Keratinocyte (primary cell): Measurements from ENCODE around the gene PRR33. TPM values are rescaled to one million over a fixed set of nuclear protein-coding genes. Genes with fewer than 3 reads are reported as not detected.

ENCODE experiments used
- DNase-seq: peaks from one replicate; pipeline ENCODE4 v3.0.0-alpha.2; 2011; ENCODE audit warnings: low read depth, missing footprints, low spot score
- FAIRE-seq: peaks from 2 replicates; lab custom pipeline; 2011; peaks lifted over from hg19 to GRCh38; lab: Jason Lieb, UNC
- H2AFZ ChIP-seq: 2 replicates; pipeline ENCODE4 v1.6.0; 2012; ENCODE audit warnings: low read length, control low read depth, inconsistent platforms; ENCODE audit not compliant: control insufficient read depth
- H3K27ac ChIP-seq: 2 replicates; pipeline ENCODE4 v1.5.1; 2011; ENCODE audit warnings: low read length; ENCODE audit not compliant: control insufficient read depth, insufficient read depth
- H3K27me3 ChIP-seq: 3 replicates; pipeline ENCODE4 v1.6.0; 2011; ENCODE audit warnings: low read length; ENCODE audit not compliant: control insufficient read depth, insufficient read depth; ENCODE audit errors: extremely low read depth
- H3K36me3 ChIP-seq, 2 experiments: 2 replicates in 1 of 2; 3 replicates in 1 of 2; pipeline ENCODE4 v1.5.1; 2011; ENCODE audit warnings: low read length in 2 of 2, mild to moderate bottlenecking in 1 of 2; ENCODE audit not compliant: control insufficient read depth in 2 of 2, insufficient read depth in 2 of 2; ENCODE audit errors: extremely low read depth in 1 of 2
- H3K4me1 ChIP-seq: 3 replicates; pipeline ENCODE4 v1.5.1; 2011; ENCODE audit warnings: low read length; ENCODE audit not compliant: control insufficient read depth, insufficient read depth; ENCODE audit errors: extremely low read depth
- H3K4me2 ChIP-seq: 3 replicates; pipeline ENCODE4 v1.6.0; 2011; ENCODE audit warnings: low read depth, low read length; ENCODE audit not compliant: control insufficient read depth, insufficient read depth; ENCODE audit errors: extremely low read depth
- H3K4me3 ChIP-seq, 3 experiments: fragments of 200-600 bp in 1 of 3; sonication (generic) in 1 of 3; 2 replicates in 2 of 3; 3 replicates in 1 of 3; pipeline ENCODE4 v1.5.1; 2011 to 2016; ENCODE audit warnings: low read length in 3 of 3, mild to moderate bottlenecking in 3 of 3, control low read depth in 2 of 3, inconsistent platforms in 1 of 3, low read depth in 1 of 3, mixed read lengths in 1 of 3, mixed run types in 1 of 3, moderate library complexity in 1 of 3; ENCODE audit not compliant: control insufficient read depth in 2 of 3, insufficient read depth in 2 of 3; ENCODE audit errors: extremely low read depth in 1 of 3
- H3K79me2 ChIP-seq: 2 replicates; pipeline ENCODE4 v1.6.0; 2012; ENCODE audit warnings: low read length; ENCODE audit not compliant: control insufficient read depth, insufficient read depth
- H3K9ac ChIP-seq: 3 replicates; pipeline ENCODE4 v1.6.0; 2011; ENCODE audit warnings: low read length; ENCODE audit not compliant: control insufficient read depth, insufficient read depth; ENCODE audit errors: extremely low read depth
- H3K9me1 ChIP-seq: 3 replicates; pipeline ENCODE4 v1.6.0; 2011; ENCODE audit warnings: low read length; ENCODE audit not compliant: control insufficient read depth, insufficient read depth; ENCODE audit errors: extremely low read depth
- H3K9me3 ChIP-seq: 2 replicates; pipeline ENCODE4 v1.5.1; 2012; ENCODE audit warnings: low read depth, low read length; ENCODE audit not compliant: control insufficient read depth
- H4K20me1 ChIP-seq: 3 replicates; pipeline ENCODE4 v1.6.0; 2011; ENCODE audit warnings: low read length; ENCODE audit not compliant: control insufficient read depth, insufficient read depth; ENCODE audit errors: extremely low read depth
- CTCF ChIP-seq, 3 experiments: IDR thresholded peaks in 1 of 3; conservative IDR thresholded peaks in 1 of 3; optimal IDR thresholded peaks in 1 of 3; 2 replicates in 2 of 3; 3 replicates in 1 of 3; pipeline versions ENCODE3 to v1.5.1; 2011; ENCODE audit warnings: low read length in 3 of 3, mild to moderate bottlenecking in 3 of 3, moderate library complexity in 2 of 3, control low read depth in 1 of 3, inconsistent platforms in 1 of 3; ENCODE audit not compliant: insufficient read depth in 2 of 3; ENCODE audit errors: extremely low read depth in 1 of 3
- EZH2 ChIP-seq: IDR thresholded peaks from one replicate; pipeline ENCODE4 v1.6.1; 2012; ENCODE audit warnings: inconsistent platforms, mild to moderate bottlenecking, low read length, moderate library complexity
- dilution Hi-C: fragments of 300-500 bp; cut with MboI; formaldehyde crosslinking; loops from one replicate; pipeline ENCODE4 v1.7.0; 2020; ENCODE audit warnings: low sequenced_read_pairs; ENCODE audit not compliant: extremely low pct_ligation_motif_present
- polyA plus RNA-seq, 5 experiments: library from polyadenylated mRNA; depleted of rRNA in 3 of 5; stranded (reverse) in 3 of 5; stranded (forward) in 1 of 5; unstranded in 1 of 5; fragments of >200 nt; gene quantifications; 1 replicate in 1 of 5; 2 replicates in 3 of 5; 3 replicates in 1 of 5; pipeline versions ENCODE4 v1.2.1 to v1.2.3, GENCODE V29; 2011 to 2012; ENCODE audit warnings: missing spikeins in 2 of 5, low read depth in 1 of 5, low replicate concordance in 1 of 5

The PRR33 gene
- polyA plus RNA-seq, 1 donor (not counting 4 experiments of a cell fraction or from before 2014, with no cell fraction given) = not detected

GRCh38 chr11:1854132-1854948, 37.4 kb downstream of the PRR33 start:
- Histone ChIP-seq H3K9me1 (no peaks in the 10 kb centered on the region), H3K36me3 (no peaks in the 10 kb centered on the region), H3K27ac (no peak overlapping the region), H4K20me1 (no peaks in the 10 kb centered on the region), H2AFZ (no peak overlapping the region), H3K9me3 (no peaks in the 10 kb centered on the region), H3K27me3 (peaks cover 5% of the 10 kb centered on the region), H3K4me3 (no peak overlapping the region), H3K9ac (no peak overlapping the region), H3K4me2 (no peak overlapping the region), H3K4me1 (no peaks in the 10 kb centered on the region), H3K79me2 (no peaks in the 10 kb centered on the region)
- dilution Hi-C loops = no loop called here
- TF ChIP-seq EZH2 = no peak
- no peak for TF ChIP-seq CTCF (optimal IDR thresholded peaks at IDR 0.05 in 1 of 3, IDR thresholded peaks at IDR 0.05 in 1 of 3, conservative IDR thresholded peaks at IDR 0.05 in 1 of 3; ENCODE audit: extremely low read depth in 1 of 3, insufficient read depth in 2 of 3, low read length in 3 of 3)
- FAIRE-seq = no peak
- DNase-seq = no peak

GRCh38 chr11:1853376-1854131, 38.1 kb downstream of the PRR33 start:
- Histone ChIP-seq H3K9me1 (no peaks in the 10 kb centered on the region), H2AFZ (no peak overlapping the region), H3K36me3 (no peaks in the 10 kb centered on the region), H3K4me3 (no peak overlapping the region), H3K4me1 (no peaks in the 10 kb centered on the region), H3K4me2 (no peak overlapping the region), H3K9ac (no peak overlapping the region), H4K20me1 (no peaks in the 10 kb centered on the region), H3K79me2 (no peaks in the 10 kb centered on the region), H3K27me3 (peaks cover 5% of the 10 kb centered on the region), H3K27ac (no peak overlapping the region), H3K9me3 (no peaks in the 10 kb centered on the region)
- FAIRE-seq (no peak), DNase-seq (no peak)
- TF ChIP-seq EZH2 (no peak), CTCF (optimal IDR thresholded peaks at IDR 0.05 in 1 of 3, IDR thresholded peaks at IDR 0.05 in 1 of 3, conservative IDR thresholded peaks at IDR 0.05 in 1 of 3; ENCODE audit: extremely low read depth in 1 of 3, insufficient read depth in 2 of 3, low read length in 3 of 3) (no peak)
- dilution Hi-C loops = no loop called here
